Measurements from ENCODE around the gene PTBP2.
"Not testable (repeated sequence)": the region's sequence is repeated elsewhere in the genome, so short reads cannot be mapped to it uniquely, and the experiment has no call there.

The PTBP2 gene

DNA sequence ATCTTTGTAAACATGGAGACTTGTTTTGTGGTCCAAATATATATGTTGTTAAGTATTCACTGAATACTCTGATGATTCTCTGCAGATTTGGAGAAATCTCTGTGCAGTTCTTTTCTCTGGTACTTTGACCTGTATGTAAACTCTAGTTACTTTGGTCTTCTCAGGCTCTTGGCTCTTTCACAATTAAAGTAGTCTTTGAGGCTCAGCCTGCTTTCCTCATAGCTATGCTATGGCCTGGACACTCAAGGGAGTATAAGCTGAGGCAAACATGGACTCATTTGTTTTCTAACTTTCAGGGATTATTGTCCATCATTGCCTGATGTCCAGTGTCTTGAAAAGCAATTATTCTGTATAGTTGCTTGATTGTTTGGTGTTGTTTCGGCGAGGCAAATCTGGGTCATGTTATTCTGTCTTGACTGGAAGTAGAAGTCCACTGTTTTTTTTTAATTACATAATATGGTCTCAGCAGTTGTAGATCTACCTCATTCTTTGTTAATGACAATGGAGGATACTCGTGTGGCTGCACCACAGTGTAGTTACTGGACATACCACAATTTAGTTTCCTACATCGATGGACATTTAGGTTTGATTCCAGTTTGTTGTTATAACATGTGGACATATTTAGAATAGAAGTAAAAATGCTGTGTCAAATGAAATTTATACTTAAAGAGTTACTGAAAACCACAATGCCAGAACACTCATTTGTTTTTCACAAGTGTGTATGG lies 9.2 kb downstream of the PTBP2 start:
- DNase-seq (ENCODE audit: low spot score): no peak

DNA sequence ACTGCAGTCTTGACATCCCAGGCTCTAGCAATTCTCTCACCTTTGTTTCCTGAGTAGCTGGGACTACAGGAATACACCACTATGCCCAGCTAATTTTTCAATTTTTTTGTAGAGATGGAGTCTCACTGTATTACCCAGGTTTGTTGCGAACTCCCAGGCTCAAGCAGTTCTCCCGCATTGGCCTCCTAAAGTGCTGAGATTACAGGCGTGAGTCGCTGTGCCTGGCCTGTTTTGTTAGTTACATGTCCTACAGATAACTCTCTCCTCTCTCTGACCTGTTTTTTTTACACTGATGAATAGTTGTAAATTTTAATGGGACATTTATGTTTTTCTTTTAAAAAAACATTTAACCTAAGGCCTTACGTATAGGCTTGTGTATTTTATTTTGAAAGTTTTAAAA lies 19.8 kb downstream of the PTBP2 start:
- no peak for DNase-seq (ENCODE audit: low spot score)

DNA sequence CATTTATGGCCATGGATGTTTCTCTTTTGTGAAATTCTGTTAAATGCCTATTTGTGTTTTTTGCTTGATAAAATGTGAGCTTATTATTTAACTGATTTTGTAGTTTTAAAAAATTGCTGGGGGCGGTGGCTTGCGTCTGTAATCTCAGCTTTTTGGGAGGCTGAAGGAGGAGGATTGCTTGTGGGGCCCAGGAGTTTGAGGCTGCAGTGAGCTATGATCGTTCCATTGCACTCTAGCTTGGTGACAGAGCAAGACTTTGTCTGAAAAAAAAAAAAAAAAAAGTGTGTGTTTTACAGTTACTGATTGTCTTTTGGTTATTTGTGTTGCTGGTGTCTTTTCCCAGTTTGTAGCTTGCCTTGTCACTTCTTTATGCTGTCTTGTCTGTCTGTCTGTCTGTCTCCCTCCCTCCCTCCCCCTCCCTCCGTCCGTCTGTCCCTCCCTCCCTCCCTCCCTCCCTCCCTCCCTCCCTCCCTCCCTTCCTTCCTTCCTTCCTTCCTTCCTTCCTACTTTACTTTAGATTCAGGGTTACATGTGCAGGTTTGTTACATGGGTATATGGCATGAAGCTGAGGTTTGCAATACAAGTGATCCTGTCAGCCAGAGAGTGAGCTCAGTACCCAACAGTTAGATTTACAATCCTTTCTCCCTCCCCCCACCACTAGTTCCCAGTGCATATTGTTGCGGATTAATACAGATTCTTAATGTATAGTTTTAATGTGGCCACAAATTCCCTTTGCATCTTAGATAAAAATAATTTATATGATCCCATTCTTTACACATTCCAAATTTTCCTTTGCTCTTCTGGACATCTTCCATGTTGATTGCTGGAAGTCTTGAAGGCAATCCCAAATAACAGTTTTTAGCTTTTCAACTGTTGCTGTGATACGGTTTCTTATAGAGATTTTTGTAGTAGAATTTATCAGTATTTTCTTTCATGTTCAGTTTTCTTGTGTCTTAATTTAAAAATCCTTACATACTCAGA lies 25.1 kb downstream of the PTBP2 start:
- DNase-seq (ENCODE audit: low spot score): no peak

DNA sequence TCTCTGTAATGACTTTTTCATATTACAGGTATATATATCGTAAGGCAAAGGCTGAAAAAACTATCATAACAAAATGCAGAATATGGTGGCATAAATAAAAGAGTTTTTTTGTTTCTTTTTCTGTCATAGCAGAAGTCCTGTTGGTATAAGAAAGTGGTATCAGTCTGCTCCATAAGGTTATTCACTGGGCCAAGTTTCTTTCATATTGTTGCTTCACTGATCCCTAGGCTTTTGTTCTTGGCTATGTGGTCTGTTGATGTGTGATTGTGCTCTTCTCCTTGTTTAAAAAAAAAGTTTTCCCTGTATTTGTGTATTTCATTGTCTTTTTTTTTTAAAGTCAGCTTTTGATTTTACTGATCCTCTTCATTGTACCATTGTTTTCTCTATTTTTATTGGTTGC lies 26.0 kb downstream of the PTBP2 start:
- DNase-seq (ENCODE audit: low spot score): no peak

DNA sequence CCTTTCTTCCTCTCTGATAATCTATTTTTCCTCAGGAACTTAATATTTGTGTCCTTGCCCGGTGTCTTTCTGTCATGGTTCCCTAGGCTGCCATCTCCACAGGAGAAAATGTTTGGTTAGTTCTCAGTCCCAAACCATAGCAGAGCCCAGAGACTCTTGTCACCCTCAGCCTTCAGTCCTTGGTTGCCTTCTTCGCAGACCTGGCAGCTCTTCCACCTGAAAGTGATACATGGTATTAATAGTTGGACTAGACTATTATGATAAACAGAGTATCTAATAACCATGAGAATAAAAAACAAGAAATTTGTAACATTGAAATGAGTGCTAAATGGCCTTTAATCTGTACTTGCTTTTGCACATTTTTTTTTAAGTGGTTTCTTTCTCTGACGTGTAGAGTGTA lies 26.5 kb downstream of the PTBP2 start:
- DNase-seq (ENCODE audit: low spot score): no peak

DNA sequence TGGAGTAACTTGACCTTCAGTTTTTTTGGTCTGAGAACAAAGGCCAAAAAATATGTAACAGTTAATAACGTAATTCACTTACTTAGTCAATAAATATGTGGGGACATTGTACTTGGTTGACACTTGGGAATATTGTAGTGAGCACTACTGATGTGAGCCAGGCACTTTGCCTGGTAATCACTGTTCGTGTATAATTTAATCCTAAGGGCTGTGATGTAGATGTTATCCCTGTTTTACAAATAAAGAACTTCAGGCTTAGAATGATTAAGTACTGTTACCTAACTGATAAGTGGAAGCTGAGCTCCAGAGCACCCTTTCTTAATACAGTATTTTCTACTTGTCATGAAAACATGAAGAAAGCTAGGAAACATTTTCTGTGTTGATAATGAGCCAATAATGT lies 28.0 kb downstream of the PTBP2 start:
- DNase-seq (ENCODE audit: low spot score): no peak

DNA sequence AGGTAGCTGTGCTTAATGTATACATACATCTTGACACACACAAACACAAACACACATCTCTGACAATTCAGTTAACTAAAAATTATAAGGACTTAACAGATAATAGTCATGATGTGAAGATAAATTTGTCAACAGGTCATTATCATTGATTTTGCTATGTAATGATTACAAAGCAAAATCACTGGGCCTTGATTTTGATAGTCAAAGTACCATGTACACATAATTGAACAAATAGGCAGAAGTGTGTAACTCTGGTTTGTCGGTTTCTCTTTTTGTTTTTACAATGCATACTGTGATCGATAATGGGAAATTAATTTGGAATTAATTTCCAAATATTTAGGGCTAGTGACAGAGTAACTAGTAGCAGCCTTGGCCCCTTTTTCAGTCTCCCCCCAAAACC lies 30.8 kb downstream of the PTBP2 start:
- no peak for DNase-seq (ENCODE audit: low spot score)

DNA sequence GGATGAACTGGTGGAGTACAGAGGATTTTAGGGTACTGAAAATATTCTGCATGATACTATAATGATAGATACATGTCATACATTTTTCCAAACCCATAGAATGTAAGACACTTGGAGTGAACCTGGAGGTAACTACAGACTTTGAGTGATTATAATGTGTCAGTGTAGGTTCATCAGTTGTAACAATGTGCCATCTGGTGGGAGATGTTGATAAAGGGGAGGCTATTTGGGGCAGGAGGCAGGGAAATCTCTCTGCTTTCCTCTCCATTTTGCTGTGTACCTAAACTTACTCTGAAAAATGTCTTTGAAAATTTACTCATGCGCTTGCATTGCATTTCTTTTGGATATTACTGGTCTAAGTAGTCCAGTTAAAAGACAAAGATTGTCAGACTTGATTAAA lies 35.2 kb downstream of the PTBP2 start:
- DNase-seq (ENCODE audit: low spot score): no peak

DNA sequence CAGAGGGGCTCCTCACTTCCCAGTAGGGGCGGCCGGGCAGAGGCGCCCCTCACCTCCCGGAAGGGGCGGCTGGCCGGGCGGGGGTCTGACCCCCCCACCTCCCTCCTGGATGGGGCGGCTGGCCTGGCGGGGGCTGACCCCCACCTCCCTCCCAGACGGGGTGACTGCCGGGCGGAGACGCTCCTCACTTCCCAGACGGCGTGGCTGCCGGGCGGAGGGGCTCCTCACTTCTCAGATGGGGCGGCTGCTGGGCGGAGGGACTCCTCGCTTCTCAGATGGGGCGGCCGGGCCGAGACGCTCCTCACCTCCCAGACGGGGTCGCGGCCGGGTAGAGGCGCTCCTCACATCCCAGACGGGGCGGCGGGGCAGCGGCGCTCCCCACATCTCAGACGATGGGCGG lies 41.0 kb downstream of the PTBP2 start:
- DNase-seq (ENCODE audit: low spot score): not testable (repeated sequence)

DNA sequence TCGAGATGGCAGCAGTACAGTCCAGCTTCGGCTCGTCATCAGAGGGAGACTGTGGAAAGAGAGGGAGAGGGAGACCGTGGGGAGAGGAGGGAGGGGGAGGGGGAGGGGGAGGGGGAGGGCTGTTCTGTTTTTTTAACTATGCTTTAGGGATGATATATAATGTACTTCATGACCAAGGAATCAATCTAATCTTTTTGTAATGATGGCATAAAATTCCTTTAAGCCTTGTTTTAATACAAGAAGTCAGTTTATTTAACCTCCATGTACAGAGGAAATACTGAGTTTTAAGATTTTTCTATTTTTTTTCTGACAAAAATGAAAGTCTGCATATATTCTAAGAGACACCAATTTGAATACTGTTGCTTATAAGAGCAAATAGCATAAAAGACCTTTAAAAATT lies 41.9 kb downstream of the PTBP2 start:
- DNase-seq (ENCODE audit: low spot score): no peak

DNA sequence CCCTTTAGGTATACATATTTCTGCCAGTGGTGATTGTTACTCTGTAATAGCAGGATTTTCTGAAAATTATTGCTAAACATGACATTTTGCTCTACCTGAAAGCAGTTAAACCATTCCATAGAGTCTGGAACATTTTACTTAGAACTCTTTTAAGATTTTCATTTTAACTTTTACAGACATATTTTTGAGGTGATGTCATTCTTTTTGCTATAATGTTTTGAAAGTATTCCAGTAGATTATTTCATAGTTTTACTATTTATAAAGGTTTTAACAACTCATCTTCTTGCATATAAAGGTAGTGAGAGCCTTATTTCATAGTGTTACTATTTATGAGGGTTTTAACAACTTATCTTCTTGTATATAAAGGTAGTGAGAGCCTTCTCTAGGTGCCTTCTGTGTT lies 42.9 kb downstream of the PTBP2 start:
- no peak for DNase-seq (ENCODE audit: low spot score)

DNA sequence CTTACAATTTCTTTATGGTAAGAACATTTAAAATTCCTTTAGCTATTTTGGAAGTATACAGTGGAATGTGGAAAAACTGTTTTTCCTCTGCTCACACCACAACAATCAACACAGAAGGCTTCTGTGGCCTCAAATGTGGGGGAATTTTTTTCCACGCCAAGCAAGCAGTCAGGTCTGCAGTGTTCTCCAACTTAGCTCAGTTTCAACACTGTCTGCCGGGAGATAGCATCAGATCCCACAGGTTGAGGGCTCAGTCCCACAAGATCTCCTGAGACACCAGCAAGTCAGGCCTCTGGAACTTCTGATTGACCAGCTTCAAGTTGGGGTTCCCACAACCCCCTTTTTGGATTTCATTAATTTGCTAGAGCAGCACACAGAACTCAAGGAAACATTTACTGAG lies 50.3 kb downstream of the PTBP2 start:
- no peak for DNase-seq (ENCODE audit: low spot score)

DNA sequence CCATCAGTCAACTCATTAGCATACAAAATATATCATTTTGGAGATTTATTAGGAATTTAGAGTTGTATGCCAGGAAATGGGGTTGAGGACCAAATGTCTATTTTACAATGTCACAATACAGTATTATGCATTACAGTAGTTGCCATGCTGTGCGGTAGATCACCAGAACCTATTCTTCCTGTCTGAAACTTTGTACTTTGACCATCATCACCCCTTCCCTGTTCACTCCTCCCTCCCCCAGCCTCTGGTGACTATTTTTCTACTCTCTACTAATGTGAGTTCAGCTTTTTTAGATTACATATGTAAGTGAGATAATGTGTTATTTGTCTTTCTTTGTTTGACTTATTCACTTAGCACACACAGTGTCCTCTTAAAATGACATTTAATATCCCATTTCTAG lies 50.8 kb downstream of the PTBP2 start:
- no peak for DNase-seq (ENCODE audit: low spot score)

DNA sequence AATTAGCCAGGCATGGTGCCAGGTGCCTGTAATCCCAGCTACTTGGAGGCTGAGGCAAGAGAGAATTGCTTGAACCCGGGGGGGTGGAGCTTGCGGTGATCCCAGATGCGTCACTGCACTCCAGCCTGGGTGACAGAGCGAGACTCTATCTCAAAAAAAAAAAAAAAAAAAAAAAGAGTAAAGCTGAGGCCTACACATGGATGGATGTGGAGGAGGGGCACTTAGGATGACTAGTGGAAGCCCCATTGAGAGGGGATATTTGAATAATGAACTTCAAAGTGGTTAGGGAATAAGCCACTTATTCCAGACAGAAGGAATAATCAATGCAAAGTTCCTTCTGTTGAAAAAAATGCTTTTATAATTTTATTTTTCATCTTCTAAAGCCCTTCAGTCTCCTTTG lies 51.4 kb downstream of the PTBP2 start:
- DNase-seq (ENCODE audit: low spot score): no peak

DNA sequence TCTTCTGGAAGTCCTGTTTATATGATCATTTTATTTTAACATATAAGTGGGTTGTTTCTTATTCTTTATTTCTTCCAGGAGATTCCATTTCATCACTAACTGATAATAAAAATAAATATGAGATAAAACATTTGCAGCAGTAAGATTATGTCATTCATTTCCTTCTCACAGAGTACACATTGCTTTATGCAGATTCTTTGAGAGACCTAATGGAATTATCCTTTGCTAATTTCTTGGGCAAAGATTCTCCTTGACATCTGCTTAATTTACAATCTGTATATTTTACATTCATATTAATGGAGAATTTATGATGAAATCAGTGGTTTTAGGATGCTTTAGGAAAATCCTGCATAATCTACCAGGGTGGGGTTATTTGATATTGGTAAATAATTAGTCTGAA lies 60.6 kb downstream of the PTBP2 start:
- DNase-seq (ENCODE audit: low spot score): no peak

DNA sequence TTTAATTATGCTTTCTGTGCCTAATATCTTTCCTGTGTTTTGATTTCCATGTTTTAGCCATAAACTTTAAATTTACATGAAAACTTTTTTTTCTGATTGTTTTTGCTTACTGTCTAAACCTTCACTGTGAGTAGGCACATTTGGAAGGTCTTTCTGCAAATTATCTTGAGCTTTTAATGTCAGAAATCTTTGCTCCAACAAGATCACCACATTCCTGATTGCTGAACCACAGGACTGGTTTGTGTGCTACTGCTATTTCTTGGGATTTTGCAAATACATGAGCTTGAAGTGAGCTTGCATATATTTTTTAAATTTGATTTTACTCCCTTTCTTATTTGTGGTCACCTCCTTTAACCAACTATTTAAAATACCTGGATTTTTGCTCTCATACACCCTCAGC lies 61.3 kb downstream of the PTBP2 start:
- DNase-seq (ENCODE audit: low spot score): peak; percentile 8

DNA sequence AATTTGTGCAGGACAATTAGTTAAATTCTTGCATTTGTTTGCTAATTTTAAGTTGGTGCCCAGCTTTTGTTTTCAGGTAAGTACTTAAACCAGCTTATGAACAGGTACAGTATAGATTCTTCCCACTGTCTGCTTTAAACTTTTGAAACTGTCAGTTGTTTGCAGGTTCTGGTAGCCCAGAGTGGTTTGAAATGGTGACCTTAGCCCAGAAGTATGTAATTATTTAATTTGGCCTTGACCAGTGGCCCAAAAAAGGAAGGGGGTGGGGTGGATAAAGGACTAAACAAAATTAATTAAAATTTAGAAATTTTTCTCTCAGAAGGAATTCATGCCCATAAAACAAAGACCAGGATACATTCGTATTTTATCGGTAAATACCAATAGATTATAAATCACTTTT lies 69.0 kb downstream of the PTBP2 start:
- no peak for DNase-seq (ENCODE audit: low spot score)

DNA sequence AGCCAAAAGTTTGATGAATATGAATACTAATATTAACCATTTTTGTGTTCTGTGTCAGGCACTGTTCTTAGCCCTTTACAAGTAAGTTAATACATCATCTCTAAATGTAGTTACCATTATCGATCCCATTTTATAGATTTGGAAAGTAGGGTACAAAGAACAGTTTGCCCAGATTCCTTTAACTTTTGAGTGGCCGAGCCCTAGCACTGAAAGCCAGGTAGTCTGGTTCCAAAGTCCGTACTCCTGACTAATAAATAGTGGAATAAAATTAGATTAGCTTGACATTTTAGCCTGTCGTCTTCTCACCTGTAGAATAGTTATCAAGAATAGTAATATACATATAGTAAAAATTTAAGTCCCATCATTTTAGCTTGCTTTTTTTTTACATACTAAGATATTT lies 70.6 kb downstream of the PTBP2 start:
- DNase-seq (ENCODE audit: low spot score): no peak

DNA sequence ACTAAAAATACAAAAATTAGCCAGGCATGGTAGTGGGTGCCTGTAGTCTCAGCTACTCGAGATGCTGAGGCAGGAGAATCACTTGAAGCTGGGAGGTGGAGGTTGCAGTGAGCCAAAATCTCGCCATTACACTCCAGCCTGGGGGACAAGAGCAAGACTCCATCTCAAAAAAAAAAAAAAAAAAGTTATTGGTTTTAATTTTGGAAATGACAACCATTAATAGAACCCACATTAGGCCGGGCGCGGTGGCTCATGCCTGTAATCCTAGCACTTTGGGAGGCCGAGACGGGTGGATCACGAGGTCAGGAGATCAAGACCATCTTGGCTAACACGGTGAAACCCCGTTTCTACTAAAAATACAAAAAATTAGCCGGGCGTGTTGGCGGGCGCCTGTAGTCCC lies 80.1 kb downstream of the PTBP2 start:
- DNase-seq (ENCODE audit: low spot score): not testable (repeated sequence)

DNA sequence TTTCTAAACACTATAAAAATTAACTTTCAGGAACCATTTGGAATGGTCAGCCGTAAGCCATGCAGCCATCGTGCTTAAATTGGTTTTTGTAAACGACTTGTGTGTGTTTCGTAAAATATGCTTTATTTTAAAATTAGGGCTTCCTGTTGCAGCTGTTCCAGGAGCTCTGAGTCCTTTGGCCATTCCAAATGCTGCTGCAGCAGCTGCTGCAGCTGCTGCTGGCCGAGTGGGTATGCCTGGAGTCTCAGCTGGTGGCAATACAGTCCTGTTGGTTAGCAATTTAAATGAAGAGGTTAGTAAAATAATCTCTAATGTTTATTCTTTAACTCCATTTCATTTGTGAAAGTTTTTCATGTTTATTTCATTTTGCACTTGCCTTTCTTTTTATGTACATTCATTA lies 83.1 kb downstream of the PTBP2 start:
- DNase-seq (ENCODE audit: low spot score): no peak

DNA sequence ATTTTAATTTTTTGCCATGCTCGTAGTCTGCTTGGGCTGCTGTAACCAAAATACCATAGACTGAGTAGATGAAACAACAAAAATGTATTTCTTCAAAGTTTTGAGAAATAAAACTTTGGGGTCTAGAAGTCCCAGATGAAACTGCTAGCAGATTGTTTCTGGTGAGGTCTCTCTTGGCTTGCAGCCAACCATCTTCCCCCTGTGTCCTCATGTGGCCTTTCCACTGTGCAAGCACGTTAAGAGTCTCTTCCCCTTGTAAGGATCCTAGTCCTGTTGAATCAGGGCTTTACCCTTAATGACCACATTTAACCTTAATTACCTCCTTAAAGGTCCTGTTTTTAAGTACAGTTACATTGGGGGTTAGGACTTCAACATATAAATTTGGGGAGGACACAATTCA lies 86.6 kb downstream of the PTBP2 start:
- no peak for DNase-seq (ENCODE audit: low spot score)

DNA sequence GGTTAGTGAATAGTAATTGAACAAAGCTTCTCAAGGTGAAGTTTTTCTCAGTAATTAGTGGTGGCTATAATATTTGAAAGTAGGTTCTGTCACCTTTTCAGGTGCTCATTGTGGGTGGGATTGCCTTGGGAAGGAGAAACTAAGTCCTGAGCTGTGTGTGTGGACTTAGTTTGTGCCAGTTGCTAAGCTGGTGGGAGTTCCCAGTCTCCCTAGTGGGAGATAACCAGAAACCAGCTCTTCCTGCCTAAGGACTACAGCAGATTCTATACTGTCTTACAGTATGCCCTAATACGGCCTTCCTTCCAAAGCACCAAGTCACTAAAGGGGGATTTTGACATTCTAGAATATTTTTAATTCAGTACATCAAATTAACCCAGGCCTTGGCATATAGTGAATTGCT lies 94.3 kb downstream of the PTBP2 start:
- no peak for DNase-seq (ENCODE audit: low spot score)

DNA sequence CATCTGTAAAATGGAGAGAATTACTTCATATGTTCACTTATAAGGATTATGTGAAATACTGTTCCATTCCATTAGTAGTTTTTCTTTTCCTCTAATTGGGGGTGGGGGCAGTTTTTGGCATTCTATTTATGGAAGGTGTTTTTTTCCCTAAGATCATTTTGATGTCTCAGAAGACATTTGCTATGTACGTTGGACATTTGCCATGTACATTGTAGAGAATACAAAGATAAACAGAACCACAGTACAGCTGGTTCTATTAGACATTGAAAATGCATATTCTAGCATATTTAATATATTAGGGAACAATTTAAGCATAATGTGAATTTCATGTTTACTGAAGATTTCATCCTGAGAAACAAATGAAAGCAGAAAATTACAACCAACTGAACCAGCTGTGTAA lies 98.5 kb downstream of the PTBP2 start:
- no peak for DNase-seq (ENCODE audit: low spot score)

DNA sequence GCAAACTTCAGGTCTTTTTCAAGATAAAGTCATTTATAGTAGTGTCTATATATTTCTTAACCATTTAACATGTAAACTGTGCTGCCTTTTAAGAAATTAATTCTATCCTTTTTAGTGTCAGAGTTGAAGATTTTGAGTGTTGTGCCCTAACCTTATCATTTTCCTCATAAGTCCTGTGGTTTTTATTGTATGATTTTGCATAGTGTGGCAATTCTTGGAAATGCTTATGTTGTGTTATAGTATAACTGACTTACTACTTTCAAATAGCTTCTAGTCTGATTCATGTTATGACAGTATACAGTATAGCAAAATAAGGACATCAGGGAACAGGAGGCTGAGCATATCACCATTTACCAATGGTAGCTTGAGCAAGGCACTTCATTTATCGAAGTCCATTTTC lies 99.1 kb downstream of the PTBP2 start:
- no peak for DNase-seq (ENCODE audit: low spot score)
